Stimulated activated CD4-positive, alpha-beta T cell treated with anti-CD3 and anti-CD28 coated beads, Interleukin-12 subunit alpha, Interleukin-12 subunit beta, amount 100 ng/mL, for 4 hours (primary cell): ENCODE measurements around the gene ENPP6.
"Not testable (repeated sequence)": the region's sequence is repeated elsewhere in the genome, so short reads cannot be mapped to it uniquely, and the experiment has no call there.

ENCODE experiments used
- DNase-seq: peaks from one replicate; pipeline ENCODE4 v3.0.0-alpha.2; 2020

Gene ENPP6

DNA sequence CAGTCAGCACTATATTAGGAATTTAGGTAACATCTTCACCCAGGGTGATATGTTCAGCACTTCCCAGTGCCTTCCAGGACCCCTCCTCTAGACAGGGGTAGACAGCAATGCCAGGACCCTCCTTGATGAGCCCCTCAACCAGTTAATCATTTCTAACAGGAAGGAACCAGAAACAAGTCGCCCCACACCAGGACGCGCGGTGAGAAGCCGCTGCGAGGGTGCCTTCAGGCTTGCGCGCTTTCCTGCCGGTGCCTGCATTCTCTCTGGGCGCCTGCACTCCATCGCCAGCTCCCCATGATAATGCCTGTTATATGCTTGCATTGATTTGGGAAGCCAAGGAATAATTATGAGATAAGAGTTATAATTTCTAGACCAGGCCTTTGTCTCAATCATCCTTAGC is 116.0 kb downstream of the ENPP6 start:
- no peak for DNase-seq

DNA sequence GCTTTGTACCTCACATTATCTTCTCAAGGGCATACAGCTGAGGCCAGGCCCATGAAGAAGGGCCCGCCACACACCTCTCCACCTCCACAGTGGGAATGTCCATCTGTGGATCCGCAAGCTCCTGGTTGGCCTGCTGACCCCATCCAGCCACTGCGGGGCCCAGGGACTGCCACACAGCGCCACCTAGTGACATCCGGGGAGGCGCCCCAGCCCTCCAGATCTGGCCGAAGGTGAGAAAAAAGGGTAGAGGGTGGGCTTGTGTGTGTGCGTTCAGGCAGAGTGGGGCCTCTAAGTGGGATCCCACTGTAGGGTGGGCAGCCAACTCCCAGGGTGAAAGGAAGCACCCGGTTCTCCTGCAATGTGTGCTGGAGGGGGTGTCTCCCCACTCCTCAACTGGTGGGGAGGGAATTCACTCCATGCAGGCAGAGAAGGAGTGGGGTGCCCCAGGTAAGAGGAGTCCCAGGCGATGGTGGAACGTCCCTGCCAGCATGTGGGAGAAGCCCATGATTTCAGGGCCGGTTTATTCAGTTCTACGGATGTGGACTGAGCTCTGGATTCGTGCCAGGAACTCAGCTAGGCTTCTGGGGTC is 117.3 kb downstream of the ENPP6 start:
- peak; percentile 42 for DNase-seq

DNA sequence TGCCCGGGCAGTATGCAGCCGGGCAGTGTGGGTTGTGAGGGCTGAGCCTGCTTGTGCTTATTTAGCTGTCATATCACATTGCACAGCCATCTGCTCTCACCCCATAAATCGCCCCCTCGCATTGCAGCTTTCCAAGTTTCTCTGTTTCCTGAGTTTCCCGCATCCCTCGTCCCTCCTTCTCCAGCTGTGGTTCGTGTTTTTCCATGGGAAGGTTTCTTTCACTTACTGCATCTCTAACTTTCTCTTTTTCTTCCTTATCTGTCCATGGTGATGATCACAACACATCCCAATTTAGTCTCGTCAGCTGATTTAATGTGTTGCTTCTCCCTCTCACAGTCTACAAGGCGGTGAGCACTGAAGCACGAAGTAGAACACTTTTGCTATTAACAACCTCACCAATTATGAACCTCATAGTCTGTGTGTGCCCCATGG is 118.1 kb downstream of the ENPP6 start:
- no peak for DNase-seq

DNA sequence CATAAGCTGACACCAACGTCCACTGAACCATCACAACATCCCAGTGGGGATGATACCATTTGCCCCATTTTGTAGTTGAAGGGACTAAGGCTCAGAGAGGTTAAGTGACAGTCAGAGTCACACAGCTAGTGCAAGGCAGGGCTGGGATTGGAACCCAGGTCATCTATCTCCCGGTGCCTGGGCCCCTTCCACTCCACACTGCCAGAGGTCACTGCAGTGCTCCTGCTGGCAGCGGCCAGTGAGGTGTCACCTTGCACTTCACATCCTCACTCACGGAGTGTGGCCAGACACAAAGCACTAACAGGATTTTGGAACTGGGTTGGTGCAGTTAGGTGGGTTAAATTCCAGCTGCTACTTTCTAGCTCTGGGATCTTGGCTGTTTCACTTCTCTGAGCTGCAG is 118.7 kb downstream of the ENPP6 start:
- DNase-seq = no peak

DNA sequence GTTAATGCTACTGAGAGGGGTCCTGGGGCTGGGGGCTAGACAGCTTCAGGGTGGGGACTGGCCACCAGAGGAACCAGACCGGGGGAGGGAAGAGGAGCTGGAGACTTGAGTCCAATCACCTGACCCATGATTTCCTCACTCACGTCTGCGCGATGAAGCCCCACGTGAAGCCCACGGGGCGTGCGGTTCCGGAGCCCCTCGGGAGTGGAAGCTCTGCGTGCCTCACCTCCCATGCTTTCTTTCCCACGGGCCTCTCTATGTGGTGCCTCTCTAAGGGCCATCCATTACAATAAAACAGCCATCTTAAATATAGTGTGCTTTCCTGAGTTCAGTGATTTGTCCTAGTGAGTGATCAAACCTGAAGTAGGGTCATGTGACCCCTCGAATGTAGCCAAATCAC is 119.9 kb downstream of the ENPP6 start:
- no peak for DNase-seq

DNA sequence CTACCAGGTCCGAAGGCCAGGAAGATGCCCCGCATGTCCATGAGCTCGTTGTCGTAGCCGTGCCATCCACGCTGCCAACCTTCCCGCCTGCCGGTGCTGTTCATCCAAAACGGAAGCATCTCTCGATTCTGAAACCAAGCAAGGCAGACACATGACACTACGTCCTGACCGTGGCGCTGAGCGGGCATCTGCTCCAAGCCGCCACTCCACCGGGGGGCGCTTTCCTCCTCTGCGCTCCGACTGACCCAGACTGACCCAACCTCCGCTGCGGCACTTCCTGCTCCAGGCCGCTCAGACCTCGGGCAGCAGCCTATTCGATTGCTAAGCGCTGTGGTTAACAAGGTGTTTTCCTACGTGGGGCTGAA is 120.5 kb downstream of the ENPP6 start:
- DNase-seq = peak; percentile 5

DNA sequence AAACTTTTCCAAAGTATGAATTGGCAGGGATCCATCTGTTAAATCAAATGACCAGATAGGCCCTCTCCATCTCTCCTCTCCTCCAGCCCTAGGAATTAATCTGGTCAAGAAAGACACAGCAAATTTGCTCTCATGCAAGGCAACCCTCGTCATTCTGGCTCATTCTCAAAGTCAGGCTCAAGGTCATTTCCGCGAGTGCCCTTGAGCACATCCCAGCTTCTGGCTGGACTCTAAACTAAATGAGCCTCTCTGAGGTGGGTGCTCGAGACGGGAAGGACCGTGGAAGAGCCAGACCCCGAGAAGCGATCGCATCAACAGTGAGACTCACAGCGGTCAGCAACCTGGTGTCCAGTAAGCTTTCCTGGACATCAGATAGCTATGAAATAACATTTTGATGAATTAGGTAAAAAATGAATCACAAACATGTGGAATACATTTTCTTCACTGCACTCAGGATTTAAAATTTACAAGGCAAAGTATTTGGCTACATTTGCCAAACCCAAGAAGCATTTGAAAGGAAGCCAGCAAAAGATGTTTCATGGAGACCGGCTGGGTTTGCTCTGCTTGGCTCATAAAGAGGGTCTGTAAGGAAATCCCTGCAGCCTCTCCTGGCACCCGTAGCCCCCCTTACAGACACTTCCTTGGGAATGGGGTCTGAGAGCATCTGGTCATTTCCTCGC is 121.0 kb downstream of the ENPP6 start:
- DNase-seq = no peak

DNA sequence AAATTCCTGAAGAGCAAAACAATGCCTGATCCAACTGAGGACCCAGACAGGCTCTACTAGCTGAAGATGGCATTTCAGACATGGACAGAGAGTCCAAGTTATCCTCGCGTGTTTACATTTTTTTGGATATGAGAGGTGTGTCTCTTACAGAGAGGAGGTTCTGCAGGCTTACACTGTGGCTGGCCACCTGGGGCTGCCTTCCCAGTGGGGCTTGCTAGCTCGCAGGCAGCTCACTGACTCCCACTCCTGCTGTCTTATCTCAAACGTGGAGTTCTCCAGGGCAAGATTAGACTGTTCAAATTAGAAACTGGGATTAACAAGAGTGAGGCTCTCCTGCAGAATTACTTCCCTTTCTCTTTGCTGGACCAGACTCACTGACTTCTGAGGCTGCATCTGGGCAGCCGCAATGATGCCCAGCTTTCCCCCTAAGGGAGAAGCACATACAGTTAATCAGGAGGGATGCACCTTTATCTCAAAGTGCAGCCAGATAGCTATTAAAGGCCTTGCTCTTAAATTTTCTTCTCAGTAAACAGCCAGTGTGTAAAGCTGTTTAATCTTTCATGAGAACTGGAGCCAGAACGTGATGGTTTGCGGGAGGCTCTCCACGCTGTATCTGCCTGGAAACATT is 123.0 kb downstream of the ENPP6 start:
- no peak for DNase-seq

DNA sequence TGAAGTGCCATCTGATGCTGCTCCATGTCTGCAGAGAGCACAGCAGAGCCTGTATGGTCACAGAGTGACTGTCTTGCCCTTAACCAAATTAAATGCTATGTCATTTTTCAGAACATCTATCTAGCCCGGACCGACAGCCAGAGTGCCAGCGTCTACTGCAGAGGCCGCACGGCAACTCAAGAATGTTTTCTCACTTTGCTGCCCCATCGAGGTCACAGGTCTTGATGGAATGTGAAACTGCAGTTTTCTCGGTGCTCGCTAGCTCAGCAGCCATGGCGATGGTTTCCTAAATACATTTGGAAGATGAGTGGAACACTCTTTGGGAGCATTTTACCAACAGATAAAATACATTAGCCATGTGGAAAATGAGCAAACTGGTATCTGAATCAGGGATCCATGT is 125.7 kb downstream of the ENPP6 start:
- no peak for DNase-seq

DNA sequence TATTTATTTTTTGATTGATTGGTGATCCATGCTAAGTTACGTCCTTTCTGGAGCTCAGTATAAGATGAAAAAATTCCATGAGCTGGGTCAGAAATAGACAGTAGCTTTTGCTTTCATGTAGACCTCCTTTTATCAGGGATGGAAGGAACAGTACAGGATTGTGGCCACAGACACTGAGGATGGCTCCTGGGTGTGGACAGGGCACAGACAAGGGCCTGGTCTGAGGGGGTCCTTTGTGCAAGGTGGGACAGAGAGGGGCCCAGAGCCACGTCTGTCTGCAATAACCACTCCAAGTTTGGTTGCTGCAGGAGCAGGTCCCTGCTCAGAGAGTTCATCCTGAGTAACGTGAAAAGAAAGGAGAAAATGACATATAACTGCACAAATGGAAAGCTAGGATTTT is 127.1 kb downstream of the ENPP6 start:
- DNase-seq = no peak

DNA sequence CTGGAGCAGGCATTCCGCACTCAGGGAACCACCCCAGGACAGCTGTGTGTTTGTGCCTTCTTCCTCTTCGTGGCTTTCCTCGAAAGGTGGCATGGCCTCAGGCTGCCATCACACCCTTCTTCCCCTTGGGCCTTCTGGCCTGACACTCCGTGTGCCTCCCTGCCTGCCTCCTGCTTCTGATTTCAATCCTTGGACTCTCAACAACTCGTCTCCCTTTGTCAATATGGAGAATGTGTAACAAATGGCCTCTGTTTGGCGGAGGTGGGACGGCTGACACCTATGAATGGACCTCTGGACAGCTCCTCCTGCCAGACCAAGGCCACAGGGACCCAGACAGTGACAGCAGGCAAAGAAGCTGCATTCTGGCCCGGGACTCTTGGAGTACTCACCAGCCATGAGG is 137.0 kb downstream of the ENPP6 start:
- DNase-seq = no peak

DNA sequence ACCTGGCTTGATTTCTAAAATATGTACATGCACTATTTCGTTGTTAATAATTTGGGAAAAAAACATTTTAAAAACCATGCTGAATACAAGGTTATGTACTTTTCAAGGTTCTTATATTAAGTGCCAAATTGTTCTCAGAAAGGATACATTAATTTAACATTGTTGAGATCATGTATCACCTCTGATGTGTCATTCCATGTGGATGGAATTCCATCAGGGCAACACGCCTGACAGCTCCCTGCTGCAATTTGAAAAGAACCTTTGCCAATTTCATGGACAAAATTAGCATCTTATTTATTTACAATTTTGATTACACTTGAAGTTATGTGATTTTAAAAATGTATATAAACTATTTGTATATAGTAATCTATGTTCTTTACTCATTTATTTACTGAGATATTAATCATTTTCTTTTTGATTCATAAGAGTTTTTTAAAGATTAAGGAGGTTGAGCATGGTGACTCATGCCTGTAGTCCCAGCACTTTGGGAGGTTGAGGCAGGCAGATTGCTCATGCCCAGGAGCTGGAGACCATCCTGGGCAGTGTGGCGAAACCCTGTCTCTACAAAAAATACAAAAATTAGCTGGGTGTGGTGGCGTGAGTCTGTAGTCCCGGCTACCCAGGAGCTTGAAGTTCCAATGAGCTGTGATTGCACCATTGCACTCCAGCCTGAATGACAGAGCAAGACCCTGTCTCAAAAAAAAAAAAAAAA is 142.8 kb downstream of the ENPP6 start:
- DNase-seq = no peak

DNA sequence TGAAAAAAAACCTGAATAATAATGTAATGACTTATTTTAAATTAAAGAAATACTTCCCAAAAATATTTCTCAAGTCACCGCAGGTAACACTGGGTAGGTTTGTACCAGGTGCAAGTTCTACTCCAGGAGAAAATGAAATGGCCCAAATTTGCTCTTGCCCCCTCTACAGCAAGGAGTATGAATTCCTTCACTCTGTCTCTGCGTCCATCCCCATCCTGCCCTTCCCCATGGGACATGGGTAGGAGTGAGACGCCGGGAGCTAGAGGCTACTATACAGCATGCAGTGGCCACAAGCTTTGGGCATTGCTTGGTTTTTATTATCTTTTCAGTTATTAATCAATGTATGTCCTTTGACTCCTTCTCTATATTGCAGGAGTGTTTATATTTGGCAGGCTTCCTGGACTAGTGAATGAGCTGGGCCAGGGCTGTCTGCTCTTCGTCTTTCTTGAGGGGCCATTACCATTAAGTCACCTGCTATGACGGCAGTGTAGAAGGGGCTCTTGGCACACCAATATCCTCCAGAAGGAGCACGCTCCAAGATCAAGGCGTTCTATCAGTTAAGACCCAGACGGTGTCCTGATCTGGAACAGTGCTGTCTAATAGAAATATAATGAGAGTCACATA is 149.6 kb downstream of the ENPP6 start:
- DNase-seq = no peak

DNA sequence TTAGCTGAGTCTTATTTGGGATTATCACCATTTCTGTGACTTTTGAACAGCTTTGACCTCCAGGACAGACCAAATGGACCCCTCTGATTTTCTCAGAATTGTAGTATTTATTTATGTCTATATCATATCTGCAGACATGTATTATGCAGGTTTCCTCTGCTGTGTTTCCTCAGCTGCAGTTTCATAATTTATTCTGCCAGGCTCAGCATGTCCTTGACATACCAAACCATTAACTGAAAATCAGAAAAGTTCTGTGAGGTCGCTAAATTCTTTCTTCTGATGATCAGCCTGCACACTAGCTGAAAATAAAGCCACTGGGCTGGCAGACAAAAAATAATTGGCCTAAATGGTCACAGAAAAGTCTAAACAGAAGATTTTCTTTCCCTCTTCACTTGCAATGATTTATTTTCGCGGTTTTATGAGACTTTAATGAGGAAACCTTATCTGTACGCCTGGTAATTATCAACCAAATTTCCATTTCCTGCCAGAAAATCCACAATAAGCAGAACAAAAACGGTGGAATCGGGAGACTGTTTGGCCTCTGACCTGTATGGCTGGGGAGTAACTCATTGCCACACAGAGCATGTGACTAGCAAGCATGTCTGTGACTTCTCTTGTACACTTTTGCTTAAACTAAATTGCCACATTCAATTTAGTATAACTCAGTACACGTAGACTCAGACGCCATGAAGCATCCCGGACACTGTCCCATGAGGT is 150.9 kb downstream of the ENPP6 start:
- DNase-seq = no peak

DNA sequence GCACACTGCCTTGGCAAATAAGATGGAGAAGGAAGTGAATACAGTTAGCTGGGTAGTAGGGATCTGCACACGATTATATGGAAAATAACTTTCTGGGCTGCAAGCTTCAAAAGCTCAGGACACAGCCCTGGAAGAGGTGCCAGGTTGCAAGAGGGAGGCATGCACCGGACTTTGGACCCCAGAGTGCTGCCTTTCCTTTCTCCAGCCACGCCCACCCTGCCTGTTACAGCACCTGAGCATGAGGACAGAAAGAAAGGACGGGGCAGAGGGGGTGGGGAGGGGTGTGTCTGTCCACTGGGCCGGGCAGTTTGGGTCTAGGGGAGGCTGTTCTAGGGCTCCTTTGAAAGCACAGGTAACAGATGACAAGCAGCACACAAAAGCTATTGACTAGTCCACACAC is 152.8 kb downstream of the ENPP6 start:
- DNase-seq = no peak

DNA sequence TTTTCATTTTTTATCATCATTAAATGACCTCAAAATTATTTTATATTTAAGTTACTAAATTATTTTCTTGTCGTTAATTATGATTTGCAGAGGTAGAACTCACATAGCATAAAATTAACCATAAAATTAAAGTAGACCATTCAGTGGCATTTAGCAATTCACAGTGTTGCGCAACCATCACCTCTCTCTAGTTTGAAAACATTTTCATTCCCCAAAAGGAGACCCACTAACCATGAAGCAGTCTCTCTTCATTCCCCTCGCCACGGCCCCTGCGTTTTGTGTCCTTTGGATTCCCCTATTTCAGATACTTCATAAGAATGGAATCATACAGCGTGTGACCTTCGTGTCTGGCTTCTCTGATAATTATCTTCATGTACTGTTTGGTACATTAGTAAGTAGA is 154.9 kb downstream of the ENPP6 start:
- DNase-seq = no peak

DNA sequence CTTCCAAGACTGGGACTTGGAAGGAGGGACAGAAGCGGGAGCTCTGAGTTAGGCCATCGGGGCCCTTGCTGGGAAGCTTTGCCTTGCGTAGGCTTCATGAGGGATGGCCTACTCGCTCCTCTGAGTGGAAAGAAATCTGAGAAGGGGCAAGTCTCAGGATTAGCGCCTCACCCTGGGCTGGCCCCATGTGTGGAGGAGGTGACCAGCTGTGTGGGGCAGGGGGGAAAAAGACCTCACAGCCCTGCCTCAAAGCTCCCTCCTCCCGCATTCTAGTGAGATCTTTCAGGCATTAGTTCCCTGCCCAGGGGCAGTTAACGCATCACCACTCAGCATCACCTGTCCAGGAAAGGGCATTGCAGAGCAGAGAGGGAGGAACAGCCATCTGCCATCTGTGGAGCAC is 156.1 kb downstream of the ENPP6 start:
- no peak for DNase-seq

DNA sequence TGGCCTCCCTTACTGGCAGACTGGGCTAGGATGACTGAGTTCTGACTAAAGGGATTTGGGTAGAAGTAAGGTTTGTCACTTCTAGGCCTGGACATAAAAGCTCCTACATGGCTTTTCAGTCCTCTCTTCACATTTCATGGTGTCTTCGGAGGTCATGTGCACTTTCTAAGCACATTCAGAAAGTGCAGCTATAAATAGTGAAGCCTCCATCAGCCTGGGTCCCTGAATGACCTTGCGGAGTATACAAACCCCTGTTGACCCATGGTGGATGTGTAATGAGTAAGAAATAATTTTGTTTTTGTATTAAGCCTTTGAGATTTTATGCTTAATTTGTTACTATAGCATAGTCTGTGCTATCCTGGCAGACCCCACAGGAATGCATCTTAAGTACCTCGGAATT is 158.6 kb downstream of the ENPP6 start:
- no peak for DNase-seq

DNA sequence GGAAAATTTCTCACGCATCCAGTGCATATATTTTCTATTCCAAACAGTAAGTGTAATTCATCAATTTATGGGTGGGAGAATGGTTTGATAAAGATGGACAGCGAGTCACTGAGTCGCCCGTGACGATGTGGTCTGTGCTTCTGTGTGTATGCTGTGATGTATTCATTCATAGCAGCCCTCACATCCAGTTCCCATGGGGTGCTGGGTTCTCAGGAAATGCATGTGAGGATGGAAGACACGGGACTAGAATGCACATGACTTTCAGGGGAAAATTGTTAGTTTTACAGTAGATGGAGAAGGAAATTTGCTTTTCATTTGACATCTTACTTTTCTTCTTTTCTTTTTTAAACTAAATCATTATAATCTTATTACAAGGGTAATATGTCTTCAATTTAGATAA is 159.6 kb downstream of the ENPP6 start:
- DNase-seq = no peak

DNA sequence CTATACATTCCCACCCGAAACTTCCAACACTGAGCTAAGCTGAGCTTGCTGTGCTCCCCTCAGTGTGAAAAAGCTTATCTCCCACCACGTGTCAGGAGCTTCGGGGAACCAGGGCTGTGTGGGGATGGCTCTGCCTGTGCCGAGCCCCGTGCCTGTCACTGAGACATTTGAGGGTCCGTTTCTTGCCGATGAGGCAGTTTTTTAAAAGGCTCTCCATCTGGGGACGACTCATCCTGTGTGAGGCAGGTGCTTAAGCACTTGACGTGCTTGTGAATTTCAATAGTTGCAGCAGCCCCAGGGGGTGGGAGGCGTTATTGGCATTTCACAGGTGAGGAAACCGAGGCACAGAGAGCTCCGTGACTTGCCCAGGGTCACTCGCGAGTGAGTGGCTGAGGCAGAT is 160.8 kb downstream of the ENPP6 start:
- no peak for DNase-seq

DNA sequence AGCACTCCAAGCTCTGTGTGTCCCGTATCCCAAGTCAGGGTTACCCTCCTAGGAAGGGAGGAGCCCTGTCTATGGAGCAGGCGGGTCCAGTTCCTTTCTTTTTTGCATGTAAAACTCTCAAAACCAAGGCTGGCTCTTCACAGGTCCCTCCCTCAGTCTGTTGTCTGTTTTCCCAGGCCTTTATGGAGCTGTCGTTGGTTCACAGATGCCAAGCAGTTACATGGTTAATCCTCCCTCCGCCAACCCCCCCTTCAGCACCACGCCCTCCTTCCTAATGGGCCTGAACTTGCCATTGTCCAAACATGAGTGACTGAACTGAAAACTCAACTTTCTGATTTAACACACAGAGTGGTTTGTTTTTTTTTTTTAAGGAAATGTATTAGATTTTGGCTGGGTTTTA is 164.2 kb downstream of the ENPP6 start:
- no peak for DNase-seq

DNA sequence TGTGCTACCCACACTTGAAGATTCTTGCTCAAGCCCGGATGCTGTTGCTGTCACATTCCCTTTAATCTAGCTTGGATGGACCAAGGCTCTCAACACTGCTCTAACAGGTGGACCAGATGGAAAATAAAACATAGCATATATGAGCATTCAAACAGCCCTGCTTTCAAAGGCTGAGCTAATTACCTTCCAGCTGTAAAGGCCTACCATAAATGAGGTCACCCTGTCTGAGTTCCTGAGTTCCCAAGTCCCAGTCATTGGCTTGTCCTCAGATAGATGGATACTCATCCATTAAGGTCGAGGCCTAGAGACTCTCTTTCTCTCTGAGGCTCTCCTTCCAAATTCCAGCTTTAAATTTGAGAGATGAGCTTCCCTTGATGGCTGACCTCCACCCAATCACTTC is 165.1 kb downstream of the ENPP6 start:
- no peak for DNase-seq

DNA sequence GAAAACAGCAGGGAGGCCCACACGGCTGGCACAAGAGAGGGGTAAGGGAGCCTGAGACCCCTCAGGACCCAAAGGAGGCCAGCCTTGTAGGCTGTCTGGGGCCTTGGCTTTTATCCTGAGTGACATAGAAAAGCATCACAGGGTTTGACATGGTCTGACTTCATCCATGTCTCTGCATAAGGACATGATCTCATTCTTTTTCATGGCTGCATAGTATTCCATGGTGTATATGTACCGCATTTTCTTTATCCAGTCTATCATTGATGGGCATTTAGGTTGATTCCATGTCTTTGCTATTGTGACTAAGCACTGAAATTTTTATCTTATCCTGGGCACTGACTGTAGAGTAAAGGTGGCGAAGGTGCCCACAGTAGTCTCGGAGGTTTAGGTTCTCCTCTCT is 166.4 kb downstream of the ENPP6 start:
- not testable (repeated sequence) for DNase-seq
